Fibroblast of skin of left quadriceps (primary cell): ENCODE data around the gene C1QTNF12.
A peak's percentile ranks its signal among the peaks of the same experiment; 100 is the strongest.

ENCODE experiments used
- DNase-seq, 2 experiments: peaks; one replicate each; pipeline ENCODE4 v3.0.0-alpha.2; 2013; ENCODE audit warnings: low read depth in 2 of 2

Gene C1QTNF12

GRCh38 chr1:1213345-1214265 is 32.9 kb downstream of the C1QTNF12 start, which contains the start of gene TNFRSF4:
TNFRSF4 (minus strand) TSS chr1:1214153; CDS start chr1:1214127, 26 bp downstream.
- no peak for DNase-seq

- DNase-seq, result no peak
Observed at GRCh38 chr1:1212780-1213344, 33.7 kb downstream of the C1QTNF12 start.

- DNase-seq, result no peak
Observed at GRCh38 chr1:1211541-1212441, 34.7 kb downstream of the C1QTNF12 start.

GRCh38 chr1:1210726-1211540 is 35.6 kb downstream of the C1QTNF12 start:
- DNase-seq, result no peak

- DNase-seq, result peak in 1 of 2 experiments; percentile 2
Observed at GRCh38 chr1:1208713-1209433, 37.6 kb downstream of the C1QTNF12 start.

GRCh38 chr1:1207571-1207892 is 39.0 kb downstream of the C1QTNF12 start:
- no peak for DNase-seq

- DNase-seq, result no peak
Observed at GRCh38 chr1:1206966-1207531, 39.5 kb downstream of the C1QTNF12 start.

GRCh38 chr1:1206376-1206965 is 40.1 kb downstream of the C1QTNF12 start, which contains the start of gene TNFRSF18:
TNFRSF18 (minus strand) TSS chr1:1206592; CDS start chr1:1206571, 21 bp downstream.
- DNase-seq, result no peak

- no peak for DNase-seq
Observed at GRCh38 chr1:1205769-1206375, 40.6 kb downstream of the C1QTNF12 start.

- no peak for DNase-seq
Observed at GRCh38 chr1:1204998-1205768, 41.3 kb downstream of the C1QTNF12 start.

GRCh38 chr1:1204425-1204920 is 42.0 kb downstream of the C1QTNF12 start:
- DNase-seq, result no peak

- DNase-seq, result no peak
Observed at GRCh38 chr1:1203561-1204424, 42.7 kb downstream of the C1QTNF12 start.

GRCh38 chr1:1202831-1203560 is 43.5 kb downstream of the C1QTNF12 start:
- no peak for DNase-seq

GRCh38 chr1:1200876-1201810 is 45.4 kb downstream of the C1QTNF12 start:
- DNase-seq, result peak in 1 of 2 experiments; percentile 5
